KMS-11 (cell line): ENCODE results near the gene C16orf96.

ENCODE experiments used
- H2AFZ ChIP-seq: fragments of 200-600 bp; sonication (generic); 2 replicates; pipeline ENCODE4 v1.6.1; 2016; ENCODE audit warnings: antibody characterized with exemption, mixed run types, low read depth
- H3K27ac ChIP-seq: fragments of 200-600 bp; sonication (generic); 2 replicates; pipeline ENCODE4 v1.6.1; 2016; ENCODE audit warnings: mild to moderate bottlenecking, mixed run types
- H3K27me3 ChIP-seq: fragments of 200-600 bp; sonication (generic); 2 replicates; pipeline ENCODE4 v1.6.1; 2017; ENCODE audit warnings: mild to moderate bottlenecking, low read depth, mixed run types, moderate library complexity; ENCODE audit not compliant: insufficient read depth
- H3K36me3 ChIP-seq: fragments of 200-600 bp; sonication (generic); 2 replicates; pipeline ENCODE4 v1.6.1; 2017; ENCODE audit warnings: mild to moderate bottlenecking, mixed run types; ENCODE audit not compliant: insufficient read depth
- H3K4me1 ChIP-seq: fragments of 200-600 bp; sonication (generic); 2 replicates; pipeline ENCODE4 v1.6.1; 2016; ENCODE audit warnings: mild to moderate bottlenecking, low read depth, mixed run types; ENCODE audit not compliant: poor library complexity, severe bottlenecking
- H3K4me2 ChIP-seq: fragments of 200-600 bp; sonication (generic); 2 replicates; pipeline ENCODE4 v1.7.0; 2016; ENCODE audit warnings: mild to moderate bottlenecking, mixed run types
- H3K4me3 ChIP-seq: fragments of 200-600 bp; sonication (generic); IDR thresholded peaks from 2 replicates; pipeline ENCODE4 v1.6.1; 2017; ENCODE audit warnings: low read depth, low read length, mixed read lengths; ENCODE audit not compliant: insufficient read depth
- H3K79me2 ChIP-seq: fragments of 200-600 bp; sonication (generic); 2 replicates; pipeline ENCODE4 v1.6.1; 2016; ENCODE audit warnings: low read depth, mixed run types; ENCODE audit not compliant: insufficient read depth
- H3K9ac ChIP-seq: fragments of 200-600 bp; sonication (generic); 2 replicates; pipeline ENCODE4 v1.6.1; 2016; ENCODE audit warnings: mild to moderate bottlenecking, mixed run types
- H4K20me1 ChIP-seq: fragments of 200-600 bp; sonication (generic); 2 replicates; pipeline ENCODE4 v1.6.1; 2016; ENCODE audit warnings: mild to moderate bottlenecking, mixed run types; ENCODE audit not compliant: insufficient read depth
- CTCF ChIP-seq: fragments of 200-600 bp; sonication (generic); conservative IDR thresholded peaks from 2 replicates; pipeline ENCODE4 v1.6.1; 2017; ENCODE audit warnings: low read depth, mild to moderate bottlenecking, antibody characterized with exemption, low read length, moderate library complexity, mixed read lengths

C16orf96 gene

DNA sequence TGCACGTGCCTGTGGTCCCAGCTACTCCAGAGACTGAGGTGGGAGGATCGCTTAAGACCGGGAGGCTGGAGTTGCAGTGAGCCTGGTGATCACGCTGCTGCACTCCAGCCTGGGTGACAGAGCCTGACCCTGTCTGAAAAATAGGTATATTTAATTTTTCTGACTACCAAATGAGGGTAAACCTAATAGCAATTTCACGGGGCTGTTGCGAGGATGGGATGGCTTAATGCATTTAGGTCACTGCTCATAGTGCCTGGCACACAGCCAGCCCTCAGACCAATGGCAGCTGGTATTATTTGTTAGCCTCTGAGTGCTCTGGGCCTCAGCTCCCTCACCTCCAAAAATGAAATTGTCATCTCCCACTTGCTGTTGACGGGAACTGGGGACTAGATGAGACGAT lies 11.7 kb upstream of the C16orf96 start:
- TF ChIP-seq CTCF: no peak
- no peaks in the 10 kb centered on the region for H4K20me1 ChIP-seq
- no peak overlapping the region for H2AFZ ChIP-seq
- no peaks in the 10 kb centered on the region for H3K36me3 ChIP-seq
- no peak overlapping the region for H3K9ac ChIP-seq
- H3K79me2 ChIP-seq: no peaks in the 10 kb centered on the region
- peaks cover 9% of the 10 kb centered on the region for H3K4me1 ChIP-seq
- no peaks in the 10 kb centered on the region for H3K27me3 ChIP-seq
- H3K4me2 ChIP-seq: no peak overlapping the region
- no peak overlapping the region for H3K4me3 ChIP-seq
- no peak overlapping the region for H3K27ac ChIP-seq

GRCh38 chr16:4548124-4548523 lies 8.0 kb upstream of the C16orf96 start:
- H2AFZ ChIP-seq: peak overlapping the region; percentile 17; the same call in 1 of the 2 replicates
- no peak overlapping the region for H3K27ac ChIP-seq
- H3K4me3 ChIP-seq: no peak overlapping the region
- no peaks in the 10 kb centered on the region for H3K79me2 ChIP-seq
- no peaks in the 10 kb centered on the region for H4K20me1 ChIP-seq
- H3K4me1 ChIP-seq: peaks cover 9% of the 10 kb centered on the region
- H3K27me3 ChIP-seq: no peaks in the 10 kb centered on the region
- peak overlapping the region; percentile 21; the same call in 1 of the 2 replicates for H3K4me2 ChIP-seq
- no peaks in the 10 kb centered on the region for H3K36me3 ChIP-seq
- no peak for TF ChIP-seq CTCF
- H3K9ac ChIP-seq: no peak overlapping the region

DNA sequence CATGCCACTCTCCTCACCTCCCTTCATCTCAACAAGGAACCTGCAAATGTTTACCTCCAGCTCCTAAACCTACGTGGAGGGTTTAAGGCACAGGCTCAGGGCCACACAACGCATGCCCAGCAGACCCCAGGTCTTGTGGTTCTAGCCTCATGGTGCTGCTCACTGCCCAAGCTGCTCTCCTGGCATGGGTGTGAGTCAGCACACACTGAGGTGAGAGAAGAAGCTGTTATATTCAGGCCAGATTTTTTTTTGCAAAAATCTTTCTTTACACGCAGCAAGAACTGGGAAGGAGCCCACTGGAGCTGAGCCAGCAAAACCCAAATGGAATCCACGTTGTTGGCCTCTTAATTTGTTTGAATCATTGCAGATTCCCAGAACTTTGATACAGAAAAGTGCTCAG lies 5.5 kb upstream of the C16orf96 start:
- H3K9ac ChIP-seq: no peak overlapping the region
- no peak overlapping the region for H3K27ac ChIP-seq
- no peak overlapping the region for H3K4me3 ChIP-seq
- H3K4me1 ChIP-seq: peaks cover 9% of the 10 kb centered on the region
- no peaks in the 10 kb centered on the region for H3K36me3 ChIP-seq
- TF ChIP-seq CTCF: no peak
- no peaks in the 10 kb centered on the region for H4K20me1 ChIP-seq
- H3K4me2 ChIP-seq: no peak overlapping the region
- no peaks in the 10 kb centered on the region for H3K79me2 ChIP-seq
- H3K27me3 ChIP-seq: no peaks in the 10 kb centered on the region
- no peak overlapping the region for H2AFZ ChIP-seq

DNA sequence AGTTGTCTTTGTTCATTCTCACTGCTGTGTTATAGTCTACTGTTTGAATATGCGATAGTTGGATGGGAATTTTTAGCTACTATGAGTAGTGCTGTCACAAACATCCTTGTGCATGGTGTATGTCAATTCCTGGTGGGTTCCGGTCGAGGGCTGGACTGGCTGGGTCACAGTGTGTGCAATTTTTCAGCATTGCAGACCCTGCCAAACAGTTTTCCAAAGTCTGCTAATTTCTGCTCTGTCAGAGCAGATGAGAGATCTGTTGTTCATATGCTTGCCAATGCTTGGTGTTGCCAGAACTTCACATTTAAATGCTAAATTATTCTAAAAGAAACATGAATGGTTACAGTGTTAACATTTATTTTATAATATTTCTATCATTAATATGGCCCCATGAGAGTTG lies 3.6 kb upstream of the C16orf96 start:
- no peaks in the 10 kb centered on the region for H3K27me3 ChIP-seq
- H3K4me2 ChIP-seq: no peak overlapping the region
- no peaks in the 10 kb centered on the region for H4K20me1 ChIP-seq

More for the DNA sequence above, 3.6 kb upstream of the C16orf96 start:
- no peak for TF ChIP-seq CTCF
- no peak overlapping the region for H3K27ac ChIP-seq
- H3K4me1 ChIP-seq: peaks cover 9% of the 10 kb centered on the region
- H2AFZ ChIP-seq: no peak overlapping the region
- no peaks in the 10 kb centered on the region for H3K79me2 ChIP-seq
- H3K9ac ChIP-seq: no peak overlapping the region
- no peaks in the 10 kb centered on the region for H3K36me3 ChIP-seq
- no peak overlapping the region for H3K4me3 ChIP-seq
